ENCODE data around the gene ARPP21. TPM values are rescaled to one million over a fixed set of nuclear protein-coding genes. Genes with fewer than 3 reads are reported as not detected.

Gene ARPP21
- polyA plus RNA-seq, 1 experiment: not detected

- ChIA-PET CTCF (no interaction called here), POLR2A (no interaction called here)
- no peak overlapping the region for H3K4me3 ChIP-seq (ENCODE audit: low read depth, low read length)
- H3K27me3 ChIP-seq (ENCODE audit: control insufficient read depth, insufficient read depth, low read length): peaks cover 24% of the 10 kb centered on the region
- H3K9me3 ChIP-seq (ENCODE audit: control insufficient read depth, insufficient read depth, low read length): peaks cover 7% of the 10 kb centered on the region
- DNase-seq (ENCODE audit: low read depth, low spot score): no peak
- TF ChIP-seq CTCF (IDR thresholded peaks at IDR 0.05; ENCODE audit: low read depth, low read length): no peak
- H3K27ac ChIP-seq (ENCODE audit: low read depth, low read length): no peak overlapping the region
These were observed 2.0 kb downstream of the ARPP21 start for GRCh38 chr3:35641331-35641730.

- CTCF ChIA-PET: no interaction called here
These were observed 2.7 kb downstream of the ARPP21 start for GRCh38 chr3:35641920-35642527.

GRCh38 chr3:35643495-35643894 lies 4.2 kb downstream of the ARPP21 start:
- ChIA-PET POLR2A (no interaction called here), CTCF (no interaction called here)
- no peak overlapping the region for H3K4me3 ChIP-seq (ENCODE audit: low read depth, low read length)
- no peak overlapping the region for H3K27ac ChIP-seq (ENCODE audit: low read depth, low read length)
- peaks cover 21% of the 10 kb centered on the region for H3K27me3 ChIP-seq (ENCODE audit: control insufficient read depth, insufficient read depth, low read length)
- TF ChIP-seq CTCF (IDR thresholded peaks at IDR 0.05; ENCODE audit: low read depth, low read length): no peak
- DNase-seq (ENCODE audit: low read depth, low spot score): no peak
- H3K9me3 ChIP-seq (ENCODE audit: control insufficient read depth, insufficient read depth, low read length): peaks cover 7% of the 10 kb centered on the region

More at GRCh38 chr3:35641920-35642527, 2.7 kb downstream of the ARPP21 start:
- peaks cover 24% of the 10 kb centered on the region for H3K27me3 ChIP-seq (ENCODE audit: control insufficient read depth, insufficient read depth, low read length)
- H3K9me3 ChIP-seq (ENCODE audit: control insufficient read depth, insufficient read depth, low read length): peaks cover 7% of the 10 kb centered on the region
- POLR2A ChIA-PET: no interaction called here
- no peak overlapping the region for H3K4me3 ChIP-seq (ENCODE audit: low read depth, low read length)
- no peak for DNase-seq (ENCODE audit: low read depth, low spot score)
- no peak overlapping the region for H3K27ac ChIP-seq (ENCODE audit: low read depth, low read length)
- TF ChIP-seq CTCF (IDR thresholded peaks at IDR 0.05; ENCODE audit: low read depth, low read length): no peak

GRCh38 chr3:35644451-35644850 lies 5.1 kb downstream of the ARPP21 start:
- ChIA-PET POLR2A (no interaction called here), CTCF (no interaction called here)
- DNase-seq (ENCODE audit: low read depth, low spot score): no peak
- no peak overlapping the region for H3K4me3 ChIP-seq (ENCODE audit: low read depth, low read length)
- H3K9me3 ChIP-seq (ENCODE audit: control insufficient read depth, insufficient read depth, low read length): peaks cover 4% of the 10 kb centered on the region; the same call in 1 of the 2 replicates
- no peak for TF ChIP-seq CTCF (IDR thresholded peaks at IDR 0.05; ENCODE audit: low read depth, low read length)
- H3K27me3 ChIP-seq (ENCODE audit: control insufficient read depth, insufficient read depth, low read length): peaks cover 15% of the 10 kb centered on the region
- H3K27ac ChIP-seq (ENCODE audit: low read depth, low read length): no peak overlapping the region

GRCh38 chr3:35645189-35645588 lies 5.9 kb downstream of the ARPP21 start:
- Histone ChIP-seq H3K4me3 (ENCODE audit: low read depth, low read length) (no peak overlapping the region), H3K27ac (ENCODE audit: low read depth, low read length) (no peak overlapping the region), H3K27me3 (ENCODE audit: control insufficient read depth, insufficient read depth, low read length) (peaks cover 7% of the 10 kb centered on the region), H3K9me3 (ENCODE audit: control insufficient read depth, insufficient read depth, low read length) (no peaks in the 10 kb centered on the region)
- TF ChIP-seq CTCF (IDR thresholded peaks at IDR 0.05; ENCODE audit: low read depth, low read length): no peak
- POLR2A ChIA-PET: no interaction called here
- CTCF ChIA-PET: no interaction called here
- no peak for DNase-seq (ENCODE audit: low read depth, low spot score)
